ENCODE data around the gene KIRREL3.

KIRREL3 gene

GRCh38 chr11:126868741-126869140, 131.8 kb downstream of the KIRREL3 start:
- Histone ChIP-seq H3K4ac (ENCODE audit: low read length) (no peak overlapping the region), H3K27ac (replicated peaks; ENCODE audit: low read length) (no peak overlapping the region), H3K9ac (ENCODE audit: low read depth, low read length, poor library complexity) (no peak overlapping the region), H3K4me2 (ENCODE audit: insufficient read depth, low read length, poor library complexity, severe bottlenecking) (no peak overlapping the region), H3K36me3 (replicated peaks in 1 of 2; ENCODE audit: control insufficient read depth in 2 of 2, insufficient read depth in 2 of 2, low read length in 2 of 2) (no peaks in the 10 kb centered on the region), H2AFZ (ENCODE audit: low read length) (no peak overlapping the region), H3K27me3 (ENCODE audit: control insufficient read depth in 3 of 3, insufficient read depth in 3 of 3, low read depth in 1 of 3, low read length in 3 of 3) (no peaks in the 10 kb centered on the region), H2BK120ac (ENCODE audit: low read depth, low read length) (no peak overlapping the region), H2BK15ac (ENCODE audit: low read length) (no peak overlapping the region), H3K79me1 (ENCODE audit: low read depth, low read length) (no peaks in the 10 kb centered on the region), H2BK12ac (ENCODE audit: low read length) (no peak overlapping the region), H3K9me3 (replicated peaks in 1 of 2; ENCODE audit: control insufficient read depth in 2 of 2, insufficient read depth in 1 of 2, low read depth in 1 of 2, low read length in 2 of 2) (peaks cover 0 to 7% of the 10 kb centered on the region in 2 donors), H3K14ac (ENCODE audit: low read length) (no peak overlapping the region), H4K91ac (ENCODE audit: low read depth, low read length, poor library complexity) (no peak overlapping the region), H2BK5ac (ENCODE audit: low read length) (no peak overlapping the region), H2AK5ac (ENCODE audit: low read depth, low read length) (no peak overlapping the region), H3K4me1 (ENCODE audit: control insufficient read depth in 2 of 2, insufficient read depth in 1 of 2, low read depth in 1 of 2, low read length in 2 of 2) (no peaks in the 10 kb centered on the region), H3K18ac (ENCODE audit: low read length) (no peak overlapping the region), H3K23ac (ENCODE audit: low read depth, low read length, poor library complexity) (no peak overlapping the region), H4K8ac (ENCODE audit: low read depth, low read length) (no peak overlapping the region), H3K4me3 (ENCODE audit: low read length in 2 of 2) (no peak overlapping the region)
- WGBS, 2 donors (ENCODE audit: extremely low coverage in 2 of 2, insufficient read length in 2 of 2, insufficient replicate concordance in 1 of 2): no CpG with 5 or more reads among the region's 1 CpG
- DNase-seq (ENCODE audit: low spot score): no peak

- no peaks in the 10 kb centered on the region for H3K27me3 ChIP-seq (ENCODE audit: control insufficient read depth in 3 of 3, insufficient read depth in 3 of 3, low read depth in 1 of 3, low read length in 3 of 3)
- H3K4me1 ChIP-seq (ENCODE audit: control insufficient read depth in 2 of 2, insufficient read depth in 1 of 2, low read depth in 1 of 2, low read length in 2 of 2): no peaks in the 10 kb centered on the region
- no peak overlapping the region for H3K23ac ChIP-seq (ENCODE audit: low read depth, low read length, poor library complexity)
- H3K4me3 ChIP-seq (ENCODE audit: low read length in 2 of 2): no peak overlapping the region
- no peaks in the 10 kb centered on the region for H3K36me3 ChIP-seq (replicated peaks in 1 of 2; ENCODE audit: control insufficient read depth in 2 of 2, insufficient read depth in 2 of 2, low read length in 2 of 2)
- no peak overlapping the region for H2BK120ac ChIP-seq (ENCODE audit: low read depth, low read length)
- H3K9ac ChIP-seq (ENCODE audit: low read depth, low read length, poor library complexity): no peak overlapping the region
- no peaks in the 10 kb centered on the region for H3K79me1 ChIP-seq (ENCODE audit: low read depth, low read length)
- H2BK12ac ChIP-seq (ENCODE audit: low read length): no peak overlapping the region
- no peak overlapping the region for H4K91ac ChIP-seq (ENCODE audit: low read depth, low read length, poor library complexity)
- H3K27ac ChIP-seq (replicated peaks; ENCODE audit: low read length): no peak overlapping the region
- H2AK5ac ChIP-seq (ENCODE audit: low read depth, low read length): no peak overlapping the region
- H2AFZ ChIP-seq (ENCODE audit: low read length): no peak overlapping the region
- H3K9me3 ChIP-seq (replicated peaks in 1 of 2; ENCODE audit: control insufficient read depth in 2 of 2, insufficient read depth in 1 of 2, low read depth in 1 of 2, low read length in 2 of 2): no peaks in the 10 kb centered on the region
- H3K4ac ChIP-seq (ENCODE audit: low read length): no peak overlapping the region
- H2BK5ac ChIP-seq (ENCODE audit: low read length): no peak overlapping the region
- no peak overlapping the region for H3K14ac ChIP-seq (ENCODE audit: low read length)
- H3K18ac ChIP-seq (ENCODE audit: low read length): no peak overlapping the region
- no peak overlapping the region for H4K8ac ChIP-seq (ENCODE audit: low read depth, low read length)
- H2BK15ac ChIP-seq (ENCODE audit: low read length): no peak overlapping the region
- no peak overlapping the region for H3K4me2 ChIP-seq (ENCODE audit: insufficient read depth, low read length, poor library complexity, severe bottlenecking)
- no peak for DNase-seq (ENCODE audit: low spot score)
- WGBS, 2 donors (ENCODE audit: extremely low coverage in 2 of 2, insufficient read length in 2 of 2, insufficient replicate concordance in 1 of 2): no CpG with 5 or more reads among the region's 4 CpGs
These were observed 135.6 kb downstream of the KIRREL3 start for GRCh38 chr11:126864934-126865333.

DNA sequence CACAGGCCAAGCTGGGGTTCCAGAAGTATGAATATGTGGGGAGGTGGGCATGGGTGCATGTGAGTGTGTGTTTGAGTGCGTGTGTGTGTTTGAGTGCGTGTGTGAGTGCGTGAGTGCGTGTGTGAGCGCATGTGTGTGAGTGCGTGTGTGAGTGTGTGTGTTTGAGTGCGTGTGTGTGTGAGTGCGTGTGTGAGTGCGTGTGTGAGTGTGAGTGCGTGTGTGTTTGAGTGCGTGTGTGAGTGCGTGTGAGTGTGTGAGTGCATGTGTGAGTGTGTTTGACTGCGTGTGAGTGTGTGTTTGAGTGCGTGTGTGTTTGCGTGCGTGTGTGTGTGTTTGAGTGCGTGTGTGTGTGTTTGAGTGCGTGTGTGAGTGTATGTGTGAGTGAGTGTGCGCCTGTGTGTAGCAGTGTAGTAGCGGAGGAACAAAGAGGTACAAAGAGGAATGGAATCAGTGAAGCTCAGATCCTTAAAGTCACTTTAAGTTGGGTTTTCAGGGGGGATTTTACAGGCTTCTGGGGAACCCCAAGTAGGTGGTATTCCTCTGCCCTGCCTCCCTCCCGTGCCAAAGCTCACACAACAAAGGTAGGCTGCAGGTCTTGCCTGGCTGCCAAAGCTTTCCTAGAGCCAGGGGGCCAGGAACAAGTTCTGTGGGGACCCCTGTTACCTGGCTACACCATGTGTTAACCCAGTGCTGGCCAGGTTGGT, 137.1 kb downstream of the KIRREL3 start:
- no peak overlapping the region for H2BK120ac ChIP-seq (ENCODE audit: low read depth, low read length)
- peak overlapping the region; percentile 79 for H4K91ac ChIP-seq (ENCODE audit: low read depth, low read length, poor library complexity)
- peak overlapping the region in 1 of 2 donors; percentile 28 for H3K4me3 ChIP-seq (ENCODE audit: low read length in 2 of 2)
- peak overlapping the region; percentile 61 for H3K9ac ChIP-seq (ENCODE audit: low read depth, low read length, poor library complexity)
- H2AK5ac ChIP-seq (ENCODE audit: low read depth, low read length): no peak overlapping the region
- no peak overlapping the region for H2AFZ ChIP-seq (ENCODE audit: low read length)
- H3K36me3 ChIP-seq (replicated peaks in 1 of 2; ENCODE audit: control insufficient read depth in 2 of 2, insufficient read depth in 2 of 2, low read length in 2 of 2): no peaks in the 10 kb centered on the region
- no peak overlapping the region for H3K4me2 ChIP-seq (ENCODE audit: insufficient read depth, low read length, poor library complexity, severe bottlenecking)
- H3K23ac ChIP-seq (ENCODE audit: low read depth, low read length, poor library complexity): no peak overlapping the region
- H3K14ac ChIP-seq (ENCODE audit: low read length): peak overlapping the region; percentile 25
- no peak overlapping the region for H2BK5ac ChIP-seq (ENCODE audit: low read length)
- DNase-seq (ENCODE audit: low spot score): no peak
- no peak overlapping the region for H3K4ac ChIP-seq (ENCODE audit: low read length)
- no peaks in the 10 kb centered on the region for H3K9me3 ChIP-seq (replicated peaks in 1 of 2; ENCODE audit: control insufficient read depth in 2 of 2, insufficient read depth in 1 of 2, low read depth in 1 of 2, low read length in 2 of 2)
- no peak overlapping the region for H4K8ac ChIP-seq (ENCODE audit: low read depth, low read length)
- H3K4me1 ChIP-seq (ENCODE audit: control insufficient read depth in 2 of 2, insufficient read depth in 1 of 2, low read depth in 1 of 2, low read length in 2 of 2): no peaks in the 10 kb centered on the region
- H3K79me1 ChIP-seq (ENCODE audit: low read depth, low read length): no peaks in the 10 kb centered on the region
- H3K27me3 ChIP-seq (ENCODE audit: control insufficient read depth in 3 of 3, insufficient read depth in 3 of 3, low read depth in 1 of 3, low read length in 3 of 3): no peaks in the 10 kb centered on the region
- H2BK15ac ChIP-seq (ENCODE audit: low read length): no peak overlapping the region
- H3K27ac ChIP-seq (replicated peaks; ENCODE audit: low read length): no peak overlapping the region
- WGBS, 2 donors (ENCODE audit: extremely low coverage in 2 of 2, insufficient read length in 2 of 2, insufficient replicate concordance in 1 of 2): 100% methylated on average over 5 to 19 of the region's 21 CpGs
- peak overlapping the region; percentile 73 for H3K18ac ChIP-seq (ENCODE audit: low read length)
- peak overlapping the region; percentile 26 for H2BK12ac ChIP-seq (ENCODE audit: low read length)

- Histone ChIP-seq H3K18ac (ENCODE audit: low read length) (peak overlapping the region; percentile 73), H3K4me2 (ENCODE audit: insufficient read depth, low read length, poor library complexity, severe bottlenecking) (no peak overlapping the region), H4K91ac (ENCODE audit: low read depth, low read length, poor library complexity) (peak overlapping the region; percentile 79), H3K79me1 (ENCODE audit: low read depth, low read length) (no peaks in the 10 kb centered on the region), H3K9ac (ENCODE audit: low read depth, low read length, poor library complexity) (no peak overlapping the region), H3K27ac (replicated peaks; ENCODE audit: low read length) (no peak overlapping the region), H2BK15ac (ENCODE audit: low read length) (no peak overlapping the region), H3K4ac (ENCODE audit: low read length) (no peak overlapping the region), H2BK120ac (ENCODE audit: low read depth, low read length) (peak overlapping the region; percentile 12), H2AK5ac (ENCODE audit: low read depth, low read length) (peak overlapping the region; percentile 17), H3K9me3 (replicated peaks in 1 of 2; ENCODE audit: control insufficient read depth in 2 of 2, insufficient read depth in 1 of 2, low read depth in 1 of 2, low read length in 2 of 2) (no peaks in the 10 kb centered on the region), H3K14ac (ENCODE audit: low read length) (peak overlapping the region; percentile 25), H3K36me3 (replicated peaks in 1 of 2; ENCODE audit: control insufficient read depth in 2 of 2, insufficient read depth in 2 of 2, low read length in 2 of 2) (no peaks in the 10 kb centered on the region), H3K27me3 (ENCODE audit: control insufficient read depth in 3 of 3, insufficient read depth in 3 of 3, low read depth in 1 of 3, low read length in 3 of 3) (no peaks in the 10 kb centered on the region), H4K8ac (ENCODE audit: low read depth, low read length) (no peak overlapping the region), H3K23ac (ENCODE audit: low read depth, low read length, poor library complexity) (no peak overlapping the region), H3K4me1 (ENCODE audit: control insufficient read depth in 2 of 2, insufficient read depth in 1 of 2, low read depth in 1 of 2, low read length in 2 of 2) (no peaks in the 10 kb centered on the region), H2AFZ (ENCODE audit: low read length) (no peak overlapping the region), H2BK5ac (ENCODE audit: low read length) (no peak overlapping the region), H3K4me3 (ENCODE audit: low read length in 2 of 2) (no peak overlapping the region), H2BK12ac (ENCODE audit: low read length) (no peak overlapping the region)
- WGBS, 2 donors (ENCODE audit: extremely low coverage in 2 of 2, insufficient read length in 2 of 2, insufficient replicate concordance in 1 of 2): no CpG with 5 or more reads among the region's 7 CpGs
- DNase-seq (ENCODE audit: low spot score): no peak
These were observed 137.8 kb downstream of the KIRREL3 start for GRCh38 chr11:126862664-126863243.

Data from neuronal stem cell (in vitro differentiated cells).